GM18517 (cell line): Measurements from ENCODE around the gene NHS.

Source experiments
- ATAC-seq: cut with Tn5 transposase; IDR thresholded peaks from one replicate; pipeline ENCODE4 v1.9.1; 2021; ENCODE audit warnings: mild to moderate bottlenecking, moderate library complexity; ENCODE audit not compliant: unreplicated experiment

The NHS gene

GRCh38 chrX:17718649-17719165, 343.7 kb downstream of the NHS start:
- ATAC-seq: no peak

GRCh38 chrX:17719711-17720110, 344.7 kb downstream of the NHS start:
- ATAC-seq: no peak

GRCh38 chrX:17721715-17722114, 346.7 kb downstream of the NHS start:
- ATAC-seq: no peak

GRCh38 chrX:17725181-17725580, 350.2 kb downstream of the NHS start:
- ATAC-seq: no peak

- no peak for ATAC-seq
Observed at GRCh38 chrX:17732138-17732783, 357.3 kb downstream of the NHS start.

- ATAC-seq: no peak
Observed at GRCh38 chrX:17735406-17735805, 360.4 kb downstream of the NHS start.

GRCh38 chrX:17736478-17736855, 361.5 kb downstream of the NHS start:
- ATAC-seq: no peak

- peak; percentile 74 for ATAC-seq
Observed at GRCh38 chrX:17736856-17737709, 362.1 kb downstream of the NHS start, which contains the start of gene SCML1. Gene SCML1, plus strand, starts transcription at chrX:17737493. Its CDS starts 6,694 bp downstream, at chrX:17744187.

- ATAC-seq: no peak
Observed at GRCh38 chrX:17737710-17737985, 362.6 kb downstream of the NHS start.

- ATAC-seq: no peak
Observed at GRCh38 chrX:17737986-17738713, 363.1 kb downstream of the NHS start.

- ATAC-seq: no peak
Observed at GRCh38 chrX:17738737-17739535, 363.9 kb downstream of the NHS start.

GRCh38 chrX:17740137-17741122, 365.4 kb downstream of the NHS start:
- ATAC-seq: no peak

- no peak for ATAC-seq
Observed at GRCh38 chrX:17741123-17741511, 366.1 kb downstream of the NHS start.

- ATAC-seq: no peak
Observed at GRCh38 chrX:17743913-17744312, 368.9 kb downstream of the NHS start.

- no peak for ATAC-seq
Observed at GRCh38 chrX:17744896-17745523, 370.0 kb downstream of the NHS start.

- ATAC-seq: no peak
Observed at GRCh38 chrX:17747692-17748091, 372.7 kb downstream of the NHS start.

- no peak for ATAC-seq
Observed at GRCh38 chrX:17748684-17749083, 373.7 kb downstream of the NHS start.

- ATAC-seq: no peak
Observed at GRCh38 chrX:17750436-17750835, 375.4 kb downstream of the NHS start.

GRCh38 chrX:17758382-17758781, 383.4 kb downstream of the NHS start:
- peak; percentile 86 for ATAC-seq
